Stomach smooth muscle (tissue), 2 donors: Measurements from ENCODE around the gene DIO2.

Source experiments
- H3K27ac ChIP-seq: one replicate; pipeline ENCODE4 v1.7.0; 2013; ENCODE audit warnings: mild to moderate bottlenecking, low read length, inconsistent platforms
- H3K27me3 ChIP-seq, 2 donors: one replicate each; pipeline ENCODE4 v1.7.0; 2013; ENCODE audit warnings: low read length in 2 of 2; ENCODE audit not compliant: insufficient read depth in 2 of 2, control insufficient read depth in 1 of 2
- H3K36me3 ChIP-seq, 2 donors: one replicate each; pipeline ENCODE4 v1.7.0; 2013; ENCODE audit warnings: low read length in 2 of 2; ENCODE audit not compliant: control insufficient read depth in 2 of 2, insufficient read depth in 2 of 2
- H3K4me1 ChIP-seq: one replicate; pipeline ENCODE4 v1.7.0; 2013; ENCODE audit warnings: low read length; ENCODE audit not compliant: control insufficient read depth, insufficient read depth
- H3K4me3 ChIP-seq, 2 donors: one replicate each; pipeline ENCODE4 v1.7.0; 2013; ENCODE audit warnings: low read length in 2 of 2
- H3K9ac ChIP-seq, 2 donors: one replicate each; pipeline ENCODE4 v1.7.0; 2013; ENCODE audit warnings: low read length in 2 of 2, mild to moderate bottlenecking in 1 of 2
- H3K9me3 ChIP-seq, 2 donors: one replicate each; pipeline ENCODE4 v1.7.0; 2013; ENCODE audit warnings: low read length in 2 of 2; ENCODE audit not compliant: control insufficient read depth in 2 of 2
- donor health status: healthy.
- donor health status: Pancreatic carcinoma.

Gene DIO2

GRCh38 chr14:80213602-80214001 lies 2.3 kb upstream of the DIO2 start:
- Histone ChIP-seq H3K36me3 (no peaks in the 10 kb centered on the region), H3K9me3 (no peaks in the 10 kb centered on the region), H3K4me3 (no peak overlapping the region), H3K9ac (no peak overlapping the region), H3K4me1 (no peaks in the 10 kb centered on the region), H3K27me3 (peaks cover 0 to 3% of the 10 kb centered on the region in 2 donors), H3K27ac (no peak overlapping the region)

GRCh38 chr14:80212023-80212397 lies 706 bp upstream of the DIO2 start:
- Histone ChIP-seq H3K36me3 (no peaks in the 10 kb centered on the region), H3K27me3 (peaks cover 0 to 3% of the 10 kb centered on the region in 2 donors), H3K4me3 (peak overlapping the region; percentile 54 to 61), H3K4me1 (no peaks in the 10 kb centered on the region), H3K27ac (no peak overlapping the region), H3K9ac (peak overlapping the region; percentile 30 to 31), H3K9me3 (no peaks in the 10 kb centered on the region)

GRCh38 chr14:80208461-80208860 lies 2.8 kb downstream of the DIO2 start:
- Histone ChIP-seq H3K36me3 (no peaks in the 10 kb centered on the region), H3K27ac (no peak overlapping the region), H3K4me1 (no peaks in the 10 kb centered on the region), H3K9me3 (no peaks in the 10 kb centered on the region), H3K9ac (no peak overlapping the region), H3K4me3 (no peak overlapping the region), H3K27me3 (peaks cover 0 to 3% of the 10 kb centered on the region in 2 donors)

- H3K36me3 ChIP-seq: no peaks in the 10 kb centered on the region
- H3K9me3 ChIP-seq: no peaks in the 10 kb centered on the region
- H3K27ac ChIP-seq: no peak overlapping the region
- H3K4me3 ChIP-seq: no peak overlapping the region
- peaks cover 0 to 3% of the 10 kb centered on the region in 2 donors for H3K27me3 ChIP-seq
- no peak overlapping the region for H3K9ac ChIP-seq
- no peaks in the 10 kb centered on the region for H3K4me1 ChIP-seq
Measured at GRCh38 chr14:80206351-80207080, 4.8 kb downstream of the DIO2 start.

GRCh38 chr14:80202888-80203562 lies 8.3 kb downstream of the DIO2 start:
- Histone ChIP-seq H3K4me1 (no peaks in the 10 kb centered on the region), H3K4me3 (no peak overlapping the region), H3K9me3 (peaks cover 0 to 3% of the 10 kb centered on the region in 2 donors), H3K27me3 (no peaks in the 10 kb centered on the region), H3K9ac (no peak overlapping the region), H3K27ac (no peak overlapping the region), H3K36me3 (no peaks in the 10 kb centered on the region)

- Histone ChIP-seq H3K36me3 (no peaks in the 10 kb centered on the region), H3K4me3 (no peak overlapping the region), H3K27ac (no peak overlapping the region), H3K4me1 (no peaks in the 10 kb centered on the region), H3K9me3 (peaks cover 0 to 3% of the 10 kb centered on the region in 2 donors), H3K9ac (no peak overlapping the region), H3K27me3 (no peaks in the 10 kb centered on the region)
Measured at GRCh38 chr14:80200093-80200492, 11.2 kb downstream of the DIO2 start.

- Histone ChIP-seq H3K27ac (no peak overlapping the region), H3K4me1 (no peaks in the 10 kb centered on the region), H3K9me3 (no peaks in the 10 kb centered on the region), H3K27me3 (no peaks in the 10 kb centered on the region), H3K4me3 (no peak overlapping the region), H3K9ac (no peak overlapping the region), H3K36me3 (no peaks in the 10 kb centered on the region)
Measured at GRCh38 chr14:80188571-80188970, 22.7 kb downstream of the DIO2 start.

GRCh38 chr14:80186301-80186800 lies 25.0 kb downstream of the DIO2 start:
- H3K9me3 ChIP-seq: no peaks in the 10 kb centered on the region
- H3K9ac ChIP-seq: no peak overlapping the region
- no peaks in the 10 kb centered on the region for H3K36me3 ChIP-seq
- H3K27me3 ChIP-seq: no peaks in the 10 kb centered on the region
- H3K4me1 ChIP-seq: no peaks in the 10 kb centered on the region
- H3K27ac ChIP-seq: no peak overlapping the region
- H3K4me3 ChIP-seq: no peak overlapping the region

- no peaks in the 10 kb centered on the region for H3K4me1 ChIP-seq
- H3K9me3 ChIP-seq: no peaks in the 10 kb centered on the region
- H3K9ac ChIP-seq: no peak overlapping the region
- no peak overlapping the region for H3K27ac ChIP-seq
- H3K36me3 ChIP-seq: no peaks in the 10 kb centered on the region
- no peaks in the 10 kb centered on the region for H3K27me3 ChIP-seq
- H3K4me3 ChIP-seq: no peak overlapping the region
Measured at GRCh38 chr14:80176893-80177292, 34.4 kb downstream of the DIO2 start.

- Histone ChIP-seq H3K9me3 (no peaks in the 10 kb centered on the region), H3K9ac (no peak overlapping the region), H3K4me3 (no peak overlapping the region), H3K27me3 (no peaks in the 10 kb centered on the region), H3K36me3 (no peaks in the 10 kb centered on the region), H3K27ac (no peak overlapping the region), H3K4me1 (no peaks in the 10 kb centered on the region)
Measured at GRCh38 chr14:80172375-80173051, 38.8 kb downstream of the DIO2 start.
